Uterus (tissue), 2 donors: ENCODE results near the gene ADK.

Experiments
- POLR2A ChIP-seq, 2 donors: fragments of 450-650 bp; IDR thresholded peaks; one replicate each; pipeline ENCODE4 v1.6.1; 2016; ENCODE audit warnings: antibody characterized with exemption in 2 of 2, mild to moderate bottlenecking in 1 of 2, moderate library complexity in 1 of 2
- TF ChIP-seq, protein P1 (sequence below), 4 experiments: fragments of 200-600 bp in 2 of 4; fragments of 450-650 bp in 2 of 4; sonication (generic) in 2 of 4; IDR thresholded peaks; one replicate each; pipeline ENCODE4 v1.5.1; 2016 to 2019; ENCODE audit warnings: antibody characterized with exemption in 4 of 4, mild to moderate bottlenecking in 2 of 4, moderate library complexity in 1 of 4

DNA sequence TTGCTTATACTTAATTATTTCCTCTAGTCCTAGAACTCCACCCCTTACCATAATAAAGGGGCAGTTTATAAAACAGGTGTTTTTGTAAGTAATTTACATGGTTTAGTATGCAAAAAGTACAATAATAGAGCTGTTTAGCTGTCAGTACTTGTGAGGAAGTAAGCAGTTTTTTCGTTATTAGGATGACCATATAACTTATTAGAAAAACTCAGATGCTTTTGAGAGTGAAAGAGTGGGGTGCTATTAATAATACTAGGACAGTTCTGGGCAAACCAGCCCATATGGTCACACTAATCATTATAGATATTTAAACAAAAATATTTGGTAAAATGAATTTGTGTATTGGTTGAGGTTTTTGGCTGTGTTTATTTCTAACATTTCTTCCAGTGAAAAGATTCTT lies 473.5 kb downstream of the ADK start:
- TF ChIP-seq, protein P1, sequence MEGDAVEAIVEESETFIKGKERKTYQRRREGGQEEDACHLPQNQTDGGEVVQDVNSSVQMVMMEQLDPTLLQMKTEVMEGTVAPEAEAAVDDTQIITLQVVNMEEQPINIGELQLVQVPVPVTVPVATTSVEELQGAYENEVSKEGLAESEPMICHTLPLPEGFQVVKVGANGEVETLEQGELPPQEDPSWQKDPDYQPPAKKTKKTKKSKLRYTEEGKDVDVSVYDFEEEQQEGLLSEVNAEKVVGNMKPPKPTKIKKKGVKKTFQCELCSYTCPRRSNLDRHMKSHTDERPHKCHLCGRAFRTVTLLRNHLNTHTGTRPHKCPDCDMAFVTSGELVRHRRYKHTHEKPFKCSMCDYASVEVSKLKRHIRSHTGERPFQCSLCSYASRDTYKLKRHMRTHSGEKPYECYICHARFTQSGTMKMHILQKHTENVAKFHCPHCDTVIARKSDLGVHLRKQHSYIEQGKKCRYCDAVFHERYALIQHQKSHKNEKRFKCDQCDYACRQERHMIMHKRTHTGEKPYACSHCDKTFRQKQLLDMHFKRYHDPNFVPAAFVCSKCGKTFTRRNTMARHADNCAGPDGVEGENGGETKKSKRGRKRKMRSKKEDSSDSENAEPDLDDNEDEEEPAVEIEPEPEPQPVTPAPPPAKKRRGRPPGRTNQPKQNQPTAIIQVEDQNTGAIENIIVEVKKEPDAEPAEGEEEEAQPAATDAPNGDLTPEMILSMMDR (IDR thresholded peaks at IDR 0.05): no peak
- no peak for TF ChIP-seq POLR2A (IDR thresholded peaks at IDR 0.05)
